GM12878 (cell line): Measurements from ENCODE around the gene TPBGL. TPM values are rescaled to one million over a fixed set of nuclear protein-coding genes. Genes with fewer than 3 reads are reported as not detected.

Source experiments
- ATAC-seq: fragments of 200-7000 bp; cut with Tn5 transposase; 3 replicates; pipeline ENCODE4 v1.9.1; 2020; ENCODE audit warnings: mild to moderate bottlenecking, moderate library complexity
- BruUV-seq: library from RNA; stranded (reverse); fragments of 400-500 nt; replicated peaks from 2 replicates; lab custom pipeline; 2021; lab: Mats Ljungman, UMichigan
- CTCF ChIA-PET: fragments of 300-600 bp; sonication (Branson Sonifier 250); formaldehyde crosslinking; extraction: SDS; loops from one replicate; lab custom pipeline; 2021; ENCODE audit warnings: inconsistent platforms; lab: Yijun Ruan, JAX
- POLR2A ChIA-PET: fragments of 350-600 bp; formaldehyde crosslinking; extraction: SDS; loops from one replicate; lab custom pipeline; 2021; ENCODE audit warnings: inconsistent platforms; lab: Charles Lee
- RAD21 ChIA-PET: fragments of 300-600 bp; sonication (Branson Sonifier 250); formaldehyde crosslinking; loops from one replicate; lab custom pipeline; 2023; ENCODE audit warnings: antibody characterized with exemption; ENCODE audit not compliant: unreplicated experiment; lab: Charles Lee
- SMC1A ChIA-PET: fragments of 300-600 bp; sonication (Branson Sonifier 250); formaldehyde crosslinking; loops from one replicate; lab custom pipeline; 2023; ENCODE audit not compliant: unreplicated experiment, uncharacterized antibody; lab: Charles Lee
- DNase-seq: peaks from one replicate; pipeline ENCODE4 v3.0.0-alpha.2; 2011; ENCODE audit warnings: low read depth, low spot score
- FAIRE-seq: peaks from 3 replicates; lab custom pipeline; 2011; peaks lifted over from hg19 to GRCh38; lab: Jason Lieb, UNC
- H2AFZ ChIP-seq: 2 replicates; pipeline ENCODE4 v1.6.0; 2011; ENCODE audit warnings: low read depth, low read length, control low read depth; ENCODE audit not compliant: control insufficient read depth
- H3K27ac ChIP-seq: 2 replicates; pipeline ENCODE4 v1.5.1; 2011; ENCODE audit warnings: control low read depth; ENCODE audit not compliant: control insufficient read depth, insufficient read depth
- H3K27me3 ChIP-seq, 2 experiments: replicated peaks in 1 of 2; 2 replicates each; pipeline versions ENCODE4 v1.6.0 to v1.6.1; 2011; ENCODE audit warnings: low read length in 1 of 2; ENCODE audit not compliant: control insufficient read depth in 2 of 2, insufficient read depth in 2 of 2
- H3K36me3 ChIP-seq, 2 experiments: 2 replicates each; pipeline ENCODE4 v1.5.1; 2011; ENCODE audit warnings: low read length in 1 of 2; ENCODE audit not compliant: control insufficient read depth in 2 of 2, insufficient read depth in 2 of 2
- H3K4me1 ChIP-seq: 2 replicates; pipeline ENCODE4 v1.6.1; 2011; ENCODE audit warnings: mild to moderate bottlenecking, low read length, moderate library complexity, mixed read lengths; ENCODE audit not compliant: control insufficient read depth, insufficient read depth
- H3K4me2 ChIP-seq: 2 replicates; pipeline ENCODE4 v1.6.0; 2011; ENCODE audit warnings: control low read depth; ENCODE audit not compliant: control insufficient read depth, insufficient read depth
- H3K4me3 ChIP-seq: fragments of 200-600 bp; sonication (generic); 2 replicates; pipeline ENCODE4 v1.5.1; 2016
- H3K79me2 ChIP-seq: 2 replicates; pipeline ENCODE4 v1.6.0; 2011; ENCODE audit warnings: low read length; ENCODE audit not compliant: control insufficient read depth, insufficient read depth
- H3K9ac ChIP-seq: 2 replicates; pipeline ENCODE4 v1.8.0; 2011; ENCODE audit warnings: low read length, control low read depth, mixed read lengths; ENCODE audit not compliant: control insufficient read depth, insufficient read depth
- H3K9me3 ChIP-seq: replicated peaks from 3 replicates; pipeline ENCODE4 v1.5.1; 2011; ENCODE audit warnings: mild to moderate bottlenecking, low read length; ENCODE audit not compliant: control insufficient read depth, insufficient read depth
- H4K20me1 ChIP-seq: 2 replicates; pipeline ENCODE4 v1.6.0; 2011; ENCODE audit not compliant: control insufficient read depth, insufficient read depth
- E2F4 ChIP-seq: IDR thresholded peaks from 2 replicates; pipeline ENCODE4 v1.6.1; 2012; ENCODE audit warnings: low read depth, low read length, improper control_type of control experiment
- HDAC2 ChIP-seq: fragments of 200-600 bp; sonication (generic); IDR thresholded peaks from 2 replicates; pipeline ENCODE4 v1.6.1; 2017
- IKZF1 ChIP-seq: fragments of 450-650 bp; conservative IDR thresholded peaks from 2 replicates; pipeline ENCODE4 v1.6.1; 2017; ENCODE audit warnings: antibody characterized with exemption, mild to moderate bottlenecking
- MYB ChIP-seq: fragments of 150-350 bp; IDR thresholded peaks from 2 replicates; pipeline ENCODE4 v1.6.1; 2014; ENCODE audit warnings: mild to moderate bottlenecking, low read depth, low read length, borderline replicate concordance
- NR2C1 ChIP-seq: fragments of 450-650 bp; IDR thresholded peaks from 2 replicates; pipeline ENCODE4 v1.6.1; 2017; ENCODE audit warnings: antibody characterized with exemption, mild to moderate bottlenecking, moderate library complexity
- NR2C2 ChIP-seq: IDR thresholded peaks from 2 replicates; pipeline ENCODE4 v1.6.1; 2011; ENCODE audit warnings: borderline replicate concordance, low read depth; ENCODE audit not compliant: control insufficient read depth, insufficient read length
- PAX5 ChIP-seq: IDR thresholded peaks from 2 replicates; pipeline ENCODE4 v1.6.1; 2011; ENCODE audit warnings: low read depth, low read length, borderline replicate concordance
- PAX8 ChIP-seq: fragments of 450-650 bp; IDR thresholded peaks from 2 replicates; pipeline ENCODE4 v1.6.1; 2017; ENCODE audit warnings: mild to moderate bottlenecking, moderate library complexity
- RCOR1 ChIP-seq: conservative IDR thresholded peaks from 2 replicates; pipeline ENCODE4 v1.6.1; 2012; ENCODE audit warnings: low read depth, low read length, improper control_type of control experiment
- SIX5 ChIP-seq: IDR thresholded peaks from 2 replicates; pipeline ENCODE4 v1.6.1; 2011; ENCODE audit warnings: mild to moderate bottlenecking, low read depth, low read length, moderate library complexity; ENCODE audit not compliant: severe bottlenecking
- SMC3 ChIP-seq: IDR thresholded peaks from 2 replicates; pipeline ENCODE4 v1.6.1; 2011; ENCODE audit warnings: low read length, improper control_type of control experiment, borderline replicate concordance
- TARDBP ChIP-seq: IDR thresholded peaks from 2 replicates; pipeline ENCODE4 v1.6.1; 2016; ENCODE audit warnings: borderline replicate concordance
- ZNF687 ChIP-seq: fragments of 450-650 bp; IDR thresholded peaks from 2 replicates; pipeline ENCODE4 v1.6.1; 2017; ENCODE audit warnings: mild to moderate bottlenecking, moderate library complexity
- ZZZ3 ChIP-seq: IDR thresholded peaks from 2 replicates; pipeline ENCODE4 v1.6.1; 2011; ENCODE audit warnings: low read depth; ENCODE audit not compliant: control insufficient read depth, insufficient read length
- WGBS: methylation state at CpG from one replicate; pipeline ENCODE4 v1.1.6; 2016; ENCODE audit warnings: low lambda C conversion rate; ENCODE audit not compliant: insufficient replicate concordance, insufficient coverage; ENCODE audit errors: missing lambda C conversion rate; 5-methylcytosine and 5-hydroxymethylcytosine counted together
- in situ Hi-C: fragments of 300-500 bp; cut with MboI; formaldehyde crosslinking; loops from 9 replicates; pipeline ENCODE4 v1.14.3; 2018; ENCODE audit warnings: mixed read lengths
- intact Hi-C: fragments of 100-400 bp; cut with micrococcal nuclease; formaldehyde crosslinking; loops from one replicate; pipeline ENCODE4 v1.14.2; 2022; ENCODE audit not compliant: unreplicated experiment
- polyA plus RNA-seq, 11 experiments: library from polyadenylated mRNA; depleted of rRNA in 4 of 11; unstranded in 6 of 11; stranded (reverse) in 5 of 11; fragments of >200 nt; fragmentation: Nextera tagmentation in 4 of 11; fragmentation: Illumina TruSeq in 1 of 11; extraction: Ambion mirVana in 4 of 11; extraction: Trizol in 1 of 11; gene quantifications; 1 replicate in 1 of 11; 2 replicates in 10 of 11; pipeline versions ENCODE4 v1.2.1 to v1.2.3, GENCODE V29; 2011 to 2016; ENCODE audit warnings: inconsistent platforms in 2 of 11, missing spikeins in 2 of 11, low read depth in 1 of 11
- total RNA-seq, 4 experiments: library from RNA; depleted of rRNA in 3 of 4; stranded (reverse); fragments of >200 nt in 3 of 4; fragmentation: Illumina TruSeq in 1 of 4; extraction: Trizol in 1 of 4; gene quantifications; 2 replicates each; pipeline versions ENCODE4 v1.2.1 to v1.2.3, GENCODE V29; 2013 to 2021
- TF ChIP-seq, protein P1 (sequence below): fragments of 450-650 bp; IDR thresholded peaks from 2 replicates; pipeline ENCODE4 v1.6.1; 2016; ENCODE audit warnings: mild to moderate bottlenecking

TPBGL gene
- total and polyA plus RNA-seq, 10 of the 15 experiments (the other 5 are each of a cell fraction or from before 2014, with no cell fraction given), result not detected

DNA sequence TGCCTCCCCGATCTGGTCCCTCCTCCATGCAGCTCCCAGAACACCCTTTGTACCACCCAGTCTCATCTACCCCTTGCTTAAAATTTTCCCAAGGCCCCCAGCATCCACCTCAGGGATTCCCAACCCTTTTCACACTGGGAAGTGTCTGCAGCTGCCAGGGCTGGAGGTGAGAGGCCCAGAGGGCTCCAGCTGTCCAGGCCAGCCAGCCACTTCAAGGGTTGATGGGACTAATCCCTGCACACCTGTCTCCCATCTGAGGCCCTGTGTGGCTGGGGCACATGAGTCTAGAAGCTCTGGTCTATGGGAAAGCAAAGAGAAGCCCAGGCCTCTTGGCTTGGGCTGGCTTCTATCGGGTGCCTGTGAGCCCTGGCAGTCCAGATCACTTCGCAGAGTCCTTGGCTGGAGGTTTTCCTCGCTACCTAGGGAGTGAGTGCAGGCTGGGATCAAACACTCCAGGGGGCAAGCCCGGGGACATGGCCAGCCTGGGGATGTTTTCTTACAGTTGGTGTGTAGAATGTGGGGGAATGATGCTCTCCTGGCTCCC is 41.1 kb upstream of the TPBGL start (continued):
- TF ChIP-seq NR2C1, result no peak
- TF ChIP-seq E2F4, result no peak
- no peak for TF ChIP-seq RCOR1

GRCh38 chr11:75200051-75200450 is 40.5 kb upstream of the TPBGL start:
- intact Hi-C loops, result no loop called here
- DNase-seq, result no peak
- ChIA-PET CTCF (interaction anchor here (1.5 kb wide), 1 partner anchor 60 kb away, joined by 4 read pairs; no protein-coding TSS in a partner anchor), POLR2A (no interaction called here), RAD21 (interaction anchor here (8.9 kb wide), 1 partner anchor 57 kb away, joined by 132 read pairs; no protein-coding TSS in a partner anchor), SMC1A (no interaction called here)
- ATAC-seq, result no peak
- no peak overlapping the region for H2AFZ ChIP-seq
- no peak overlapping the region for H3K4me3 ChIP-seq
- no peaks in the 10 kb centered on the region for H4K20me1 ChIP-seq
- 22% methylated on average over 10 of the region's 10 CpGs for WGBS
- H3K79me2 ChIP-seq, result no peaks in the 10 kb centered on the region
- FAIRE-seq, result no peak
- no TSS peak for BruUV-seq
- H3K27me3 ChIP-seq, result peaks cover 1 to 3% of the 10 kb centered on the region in 2 experiments; a peak in 3 of 4 replicates
- in situ Hi-C loops, result loop anchor here (5.0 kb wide), 2 partner anchors 53 to 178 kb away; no protein-coding TSS in a partner anchor
- no peaks in the 10 kb centered on the region for H3K4me1 ChIP-seq
- H3K36me3 ChIP-seq, result no peaks in the 10 kb centered on the region
- no peak for TF ChIP-seq ZZZ3
- TF ChIP-seq IKZF1, result no peak
- no peak for TF ChIP-seq E2F4
- no peak for TF ChIP-seq SMC3
- no peak for TF ChIP-seq SIX5
- TF ChIP-seq PAX5, result no peak
- TF ChIP-seq HDAC2, result no peak
- TF ChIP-seq PAX8, result no peak
- TF ChIP-seq, protein P1, sequence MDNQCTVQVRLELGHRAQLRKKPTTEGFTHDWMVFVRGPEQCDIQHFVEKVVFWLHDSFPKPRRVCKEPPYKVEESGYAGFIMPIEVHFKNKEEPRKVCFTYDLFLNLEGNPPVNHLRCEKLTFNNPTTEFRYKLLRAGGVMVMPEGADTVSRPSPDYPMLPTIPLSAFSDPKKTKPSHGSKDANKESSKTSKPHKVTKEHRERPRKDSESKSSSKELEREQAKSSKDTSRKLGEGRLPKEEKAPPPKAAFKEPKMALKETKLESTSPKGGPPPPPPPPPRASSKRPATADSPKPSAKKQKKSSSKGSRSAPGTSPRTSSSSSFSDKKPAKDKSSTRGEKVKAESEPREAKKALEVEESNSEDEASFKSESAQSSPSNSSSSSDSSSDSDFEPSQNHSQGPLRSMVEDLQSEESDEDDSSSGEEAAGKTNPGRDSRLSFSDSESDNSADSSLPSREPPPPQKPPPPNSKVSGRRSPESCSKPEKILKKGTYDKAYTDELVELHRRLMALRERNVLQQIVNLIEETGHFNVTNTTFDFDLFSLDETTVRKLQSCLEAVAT, result no peak
- TF ChIP-seq MYB, result no peak
- TF ChIP-seq TARDBP, result no peak
- TF ChIP-seq NR2C2, result no peak
- TF ChIP-seq ZNF687, result no peak
- H3K9ac ChIP-seq, result no peak overlapping the region
- H3K4me2 ChIP-seq, result no peak overlapping the region
- no peaks in the 10 kb centered on the region for H3K9me3 ChIP-seq
- no peak overlapping the region for H3K27ac ChIP-seq
